HG02798 (cell line): ENCODE measurements around the gene MYCL.

ENCODE experiments used
- ATAC-seq: cut with Tn5 transposase; IDR thresholded peaks from one replicate; pipeline ENCODE4 v1.9.1; 2021; ENCODE audit warnings: mild to moderate bottlenecking; ENCODE audit not compliant: unreplicated experiment, poor library complexity

The MYCL gene

GRCh38 chr1:39901714-39902459 is at the start of gene MYCL:
Gene MYCL (minus strand): TSS chr1:39901917. CDS start chr1:39901434, 483 bp downstream.
- peak; percentile 74 for ATAC-seq

- ATAC-seq, result no peak
These were observed 48.2 kb upstream of the MYCL start for GRCh38 chr1:39949891-39950290.

- ATAC-seq, result no peak
These were observed 45.5 kb upstream of the MYCL start for GRCh38 chr1:39947260-39947659.

GRCh38 chr1:39946216-39946615 is 44.5 kb upstream of the MYCL start:
- ATAC-seq, result no peak

GRCh38 chr1:39944410-39945112 is 42.8 kb upstream of the MYCL start:
- no peak for ATAC-seq

- no peak for ATAC-seq
These were observed 42.0 kb upstream of the MYCL start for GRCh38 chr1:39943471-39944290.

- ATAC-seq, result no peak
These were observed 39.5 kb upstream of the MYCL start for GRCh38 chr1:39940980-39941871.

GRCh38 chr1:39940253-39940652 is 38.5 kb upstream of the MYCL start:
- ATAC-seq, result no peak

GRCh38 chr1:39938856-39939255 is 37.1 kb upstream of the MYCL start:
- ATAC-seq, result no peak

- no peak for ATAC-seq
These were observed 35.2 kb upstream of the MYCL start for GRCh38 chr1:39936724-39937491.

GRCh38 chr1:39933956-39934941 is 32.5 kb upstream of the MYCL start:
- no peak for ATAC-seq

- ATAC-seq, result no peak
These were observed 27.3 kb upstream of the MYCL start for GRCh38 chr1:39928809-39929587.

- no peak for ATAC-seq
These were observed 25.8 kb upstream of the MYCL start for GRCh38 chr1:39927538-39927937.

GRCh38 chr1:39926820-39927219 is 25.1 kb upstream of the MYCL start:
- no peak for ATAC-seq

- ATAC-seq, result no peak
These were observed 24.7 kb upstream of the MYCL start for GRCh38 chr1:39926343-39926793.

- ATAC-seq, result no peak
These were observed 24.1 kb upstream of the MYCL start for GRCh38 chr1:39925721-39926342.

- no peak for ATAC-seq
These were observed 20.6 kb upstream of the MYCL start for GRCh38 chr1:39922251-39922688.
